ENCODE data around the gene RHOH. TPM values are rescaled to one million over a fixed set of nuclear protein-coding genes. Genes with fewer than 3 reads are reported as not detected.

RHOH gene
- total and polyA plus RNA-seq, 9 of the 15 experiments (the other 6 are each of a cell fraction or from before 2014, with no cell fraction given) = 14.3 to 37.7 (median 23.2) TPM

- TF ChIP-seq ZNF318 (IDR thresholded peaks at IDR 0.05; ENCODE audit: borderline replicate concordance in 1 of 2, low read depth in 1 of 2) (0 out of 4 replicates have a peak, but pooled peaks of 1 of the 2 experiments have one; percentile 72), HSF4 (CRISPR knock-in tag; IDR thresholded peaks at IDR 0.05; ENCODE audit: borderline replicate concordance) (no peak), ASH1L (IDR thresholded peaks at IDR 0.05; ENCODE audit: borderline replicate concordance, low read depth, partially characterized antibody) (no peak), ZNF24 (IDR thresholded peaks at IDR 0.05) (no peak), SMC3 (conservative IDR thresholded peaks at IDR 0.05; ENCODE audit: insufficient read depth, low read depth, low read length) (no peak), TRIM24 (IDR thresholded peaks at IDR 0.05) (no peak), TFAM (CRISPR knock-in tag; conservative IDR thresholded peaks at IDR 0.05) (no peak), ZSCAN32 (CRISPR knock-in tag; IDR thresholded peaks at IDR 0.05) (no peak), MAX (CRISPR knock-in tag; IDR thresholded peaks at IDR 0.05) (no peak), CTCF (IDR thresholded peaks at IDR 0.05 in 2 of 3, conservative IDR thresholded peaks at IDR 0.05 in 1 of 3; ENCODE audit: insufficient read depth in 2 of 3, low read depth in 1 of 3, low read length in 3 of 3) (no peak), ATF2 (CRISPR knock-in tag; IDR thresholded peaks at IDR 0.05) (no peak), KDM5B (IDR thresholded peaks at IDR 0.05; ENCODE audit: insufficient replicate concordance, low read depth, low read length) (no peak), ZNF79 (CRISPR knock-in tag; IDR thresholded peaks at IDR 0.05; ENCODE audit: low read depth) (no peak), FOXA3 (CRISPR knock-in tag; conservative IDR thresholded peaks at IDR 0.05 in 1 of 2, IDR thresholded peaks at IDR 0.05 in 1 of 2) (0 out of 4 replicates have a peak, but pooled peaks of 1 of the 2 experiments have one; percentile 9)
Measured at GRCh38 chr4:40199999-40200874, 3.4 kb downstream of the RHOH start (continued).

All from K562 (cell line).